ENCODE data around the gene IFRD2. TPM values are rescaled to one million over a fixed set of nuclear protein-coding genes. Genes with fewer than 3 reads are reported as not detected.
A peak's percentile ranks its signal among the peaks of the same experiment; 100 is the strongest.

The IFRD2 gene
- total RNA-seq, 1 donor from 2014 or later, result 177 TPM

DNA sequence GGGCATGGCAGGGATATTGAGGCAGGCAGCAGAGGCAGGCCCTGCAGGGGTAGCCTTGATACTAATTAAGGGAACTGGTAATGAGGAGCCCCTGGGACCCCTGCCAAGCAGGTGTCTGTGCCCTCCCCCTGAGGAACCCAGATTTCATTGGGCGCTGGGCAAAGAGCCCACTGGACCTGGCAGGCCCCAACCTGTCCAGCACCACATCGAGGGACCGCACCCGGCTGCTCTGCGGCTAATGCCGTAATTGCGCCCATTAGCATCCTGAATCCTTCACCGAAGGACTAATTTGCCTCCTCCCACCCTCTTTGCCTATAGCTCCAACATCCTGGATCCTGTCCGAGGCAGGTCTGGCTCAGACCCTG is 37.0 kb downstream of the IFRD2 start:
- TF ChIP-seq, protein P1, sequence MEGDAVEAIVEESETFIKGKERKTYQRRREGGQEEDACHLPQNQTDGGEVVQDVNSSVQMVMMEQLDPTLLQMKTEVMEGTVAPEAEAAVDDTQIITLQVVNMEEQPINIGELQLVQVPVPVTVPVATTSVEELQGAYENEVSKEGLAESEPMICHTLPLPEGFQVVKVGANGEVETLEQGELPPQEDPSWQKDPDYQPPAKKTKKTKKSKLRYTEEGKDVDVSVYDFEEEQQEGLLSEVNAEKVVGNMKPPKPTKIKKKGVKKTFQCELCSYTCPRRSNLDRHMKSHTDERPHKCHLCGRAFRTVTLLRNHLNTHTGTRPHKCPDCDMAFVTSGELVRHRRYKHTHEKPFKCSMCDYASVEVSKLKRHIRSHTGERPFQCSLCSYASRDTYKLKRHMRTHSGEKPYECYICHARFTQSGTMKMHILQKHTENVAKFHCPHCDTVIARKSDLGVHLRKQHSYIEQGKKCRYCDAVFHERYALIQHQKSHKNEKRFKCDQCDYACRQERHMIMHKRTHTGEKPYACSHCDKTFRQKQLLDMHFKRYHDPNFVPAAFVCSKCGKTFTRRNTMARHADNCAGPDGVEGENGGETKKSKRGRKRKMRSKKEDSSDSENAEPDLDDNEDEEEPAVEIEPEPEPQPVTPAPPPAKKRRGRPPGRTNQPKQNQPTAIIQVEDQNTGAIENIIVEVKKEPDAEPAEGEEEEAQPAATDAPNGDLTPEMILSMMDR (IDR thresholded peaks at IDR 0.05; ENCODE audit: insufficient read depth, low read length, severe bottlenecking), result no peak
- FAIRE-seq (no peak), DNase-seq (ENCODE audit: low read depth) (peak; percentile 66)
- H3K36me3 ChIP-seq (ENCODE audit: control insufficient read depth, insufficient read depth, low read length), result peaks cover 32% of the 10 kb centered on the region
- no peaks in the 10 kb centered on the region for H3K27me3 ChIP-seq (ENCODE audit: control insufficient read depth, insufficient read depth, low read length)
- no peak overlapping the region for H3K4me3 ChIP-seq (ENCODE audit: low read depth, low read length)

DNA sequence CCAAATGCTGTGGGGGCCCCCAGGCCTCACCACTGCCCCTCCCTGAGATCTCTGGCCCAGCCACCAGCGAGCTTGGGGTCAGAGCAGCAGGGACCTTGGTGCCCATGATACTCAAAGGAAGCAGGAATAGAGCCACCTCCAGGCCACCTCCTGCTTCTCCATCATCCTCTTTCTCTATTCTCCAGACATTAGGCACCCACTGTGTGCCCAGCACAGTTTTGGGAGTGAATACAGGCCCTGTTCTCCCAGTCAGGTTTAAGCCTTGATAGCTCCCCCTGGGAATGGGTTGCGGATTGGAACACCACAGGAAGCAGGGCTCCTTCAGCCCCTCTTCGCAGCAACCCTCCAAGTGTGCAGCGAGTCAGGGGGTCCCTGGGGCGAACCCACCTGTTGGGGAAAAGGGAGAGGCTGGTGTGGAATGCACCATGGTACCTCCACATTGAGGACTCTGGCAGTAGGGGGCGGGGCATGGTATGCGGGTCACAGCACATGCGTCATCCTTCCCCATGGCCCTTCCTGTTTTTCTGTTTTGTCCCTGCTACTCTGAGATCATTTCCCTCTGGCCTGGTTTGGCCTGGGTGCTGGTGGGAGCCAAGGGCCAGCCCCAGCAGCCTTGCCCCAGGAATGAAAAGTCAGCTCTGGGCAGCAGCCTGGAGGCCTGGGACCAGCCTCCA is 37.5 kb downstream of the IFRD2 start:
- Histone ChIP-seq H3K36me3 (ENCODE audit: control insufficient read depth, insufficient read depth, low read length) (peaks cover 32% of the 10 kb centered on the region), H3K27me3 (ENCODE audit: control insufficient read depth, insufficient read depth, low read length) (no peaks in the 10 kb centered on the region), H3K4me3 (ENCODE audit: low read depth, low read length) (no peak overlapping the region)
- FAIRE-seq (no peak), DNase-seq (ENCODE audit: low read depth) (peak; percentile 69)
- TF ChIP-seq, protein P1 (IDR thresholded peaks at IDR 0.05; ENCODE audit: insufficient read depth, low read length, severe bottlenecking), result no peak

- no peaks in the 10 kb centered on the region for H3K27me3 ChIP-seq (ENCODE audit: control insufficient read depth, insufficient read depth, low read length)
- peaks cover 21% of the 10 kb centered on the region for H3K36me3 ChIP-seq (ENCODE audit: control insufficient read depth, insufficient read depth, low read length)
- DNase-seq (ENCODE audit: low read depth), result peak; percentile 99
- TF ChIP-seq, protein P1 (IDR thresholded peaks at IDR 0.05; ENCODE audit: insufficient read depth, low read length, severe bottlenecking), result no peak
- FAIRE-seq, result peak; percentile 99
- H3K4me3 ChIP-seq (ENCODE audit: low read depth, low read length), result no peak overlapping the region
Observed at GRCh38 chr3:50251220-50251619, 41.0 kb downstream of the IFRD2 start.

GRCh38 chr3:50250514-50250913 is 41.7 kb downstream of the IFRD2 start:
- TF ChIP-seq, protein P1 (IDR thresholded peaks at IDR 0.05; ENCODE audit: insufficient read depth, low read length, severe bottlenecking), result no peak
- Histone ChIP-seq H3K27me3 (ENCODE audit: control insufficient read depth, insufficient read depth, low read length) (no peaks in the 10 kb centered on the region), H3K36me3 (ENCODE audit: control insufficient read depth, insufficient read depth, low read length) (peaks cover 17% of the 10 kb centered on the region), H3K4me3 (ENCODE audit: low read depth, low read length) (no peak overlapping the region)
- no peak for FAIRE-seq
- DNase-seq (ENCODE audit: low read depth), result no peak

- Histone ChIP-seq H3K27me3 (ENCODE audit: control insufficient read depth, insufficient read depth, low read length) (no peaks in the 10 kb centered on the region), H3K4me3 (ENCODE audit: low read depth, low read length) (no peak overlapping the region), H3K36me3 (ENCODE audit: control insufficient read depth, insufficient read depth, low read length) (peaks cover 15% of the 10 kb centered on the region)
- FAIRE-seq (no peak), DNase-seq (ENCODE audit: low read depth) (no peak)
- TF ChIP-seq, protein P1 (IDR thresholded peaks at IDR 0.05; ENCODE audit: insufficient read depth, low read length, severe bottlenecking), result no peak
Observed at GRCh38 chr3:50249457-50249856, 42.8 kb downstream of the IFRD2 start.

DNA sequence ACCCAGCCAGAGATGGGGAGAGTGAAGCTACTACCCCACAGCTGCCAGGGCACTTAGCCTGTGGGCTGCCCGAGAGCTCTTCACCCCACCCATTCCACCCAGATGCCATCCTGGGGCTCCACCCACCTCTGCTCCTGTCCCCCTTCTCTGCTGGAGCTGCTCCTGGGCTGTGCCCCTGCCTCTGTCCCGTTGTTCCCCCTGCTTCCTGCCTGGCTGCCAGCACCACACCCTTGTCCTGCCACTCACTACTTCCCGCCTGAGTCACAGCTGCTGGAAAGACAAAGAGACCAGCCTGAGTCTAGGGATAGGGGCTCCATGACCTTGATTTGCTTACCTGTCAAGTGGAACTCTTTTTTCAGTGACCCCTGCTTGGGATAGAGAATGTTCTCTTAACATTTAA is 43.8 kb downstream of the IFRD2 start:
- TF ChIP-seq, protein P1 (IDR thresholded peaks at IDR 0.05; ENCODE audit: insufficient read depth, low read length, severe bottlenecking), result no peak
- Histone ChIP-seq H3K4me3 (ENCODE audit: low read depth, low read length) (no peak overlapping the region), H3K27me3 (ENCODE audit: control insufficient read depth, insufficient read depth, low read length) (no peaks in the 10 kb centered on the region), H3K36me3 (ENCODE audit: control insufficient read depth, insufficient read depth, low read length) (peaks cover 15% of the 10 kb centered on the region)
- peak; percentile 71 for DNase-seq (ENCODE audit: low read depth)
- no peak for FAIRE-seq
